HepG2 (cell line): ENCODE data around the gene NUTF2. TPM values are rescaled to one million over a fixed set of nuclear protein-coding genes. Genes with fewer than 3 reads are reported as not detected.

Source experiments
- ATF7-NPFF ChIP-seq: sonication (generic); formaldehyde crosslinking; IDR thresholded peaks from 2 replicates; pipeline ENCODE4 v1.8.1; 2023; ENCODE audit warnings: mild to moderate bottlenecking, low read depth, missing genetic modification reagents, moderate library complexity
- BRF2 ChIP-seq: sonication (generic); formaldehyde crosslinking; IDR thresholded peaks from 2 replicates; pipeline ENCODE4 v1.8.1; 2022; ENCODE audit warnings: mild to moderate bottlenecking, missing genetic modification reagents
- ETV5 ChIP-seq: IDR thresholded peaks from 2 replicates; pipeline ENCODE4 v1.6.1; 2018; ENCODE audit warnings: missing biosample characterization, missing genetic modification reagents, inconsistent platforms, borderline replicate concordance
- FLYWCH1 ChIP-seq: sonication (generic); formaldehyde crosslinking; IDR thresholded peaks from 2 replicates; pipeline ENCODE4 v1.8.1; 2023; ENCODE audit warnings: mild to moderate bottlenecking, missing genetic modification reagents
- FOXP1 ChIP-seq, 2 experiments: fragments of 450-650 bp in 1 of 2; IDR thresholded peaks; 2 replicates each; pipeline ENCODE4 v1.6.1; 2017 to 2018; ENCODE audit warnings: antibody characterized with exemption in 1 of 2
- GZF1 ChIP-seq: sonication (generic); formaldehyde crosslinking; IDR thresholded peaks from 2 replicates; pipeline ENCODE4 v1.5.1; 2020; ENCODE audit warnings: mild to moderate bottlenecking, missing genetic modification reagents
- KLF15 ChIP-seq: sonication (generic); formaldehyde crosslinking; IDR thresholded peaks from 2 replicates; pipeline ENCODE4 v1.8.1; 2023; ENCODE audit warnings: borderline replicate concordance, mild to moderate bottlenecking, inconsistent platforms, missing genetic modification reagents, mixed read lengths
- KLF9 ChIP-seq: IDR thresholded peaks from 2 replicates; pipeline ENCODE4 v1.6.1; 2016; ENCODE audit warnings: low read depth
- MED13 ChIP-seq: sonication (generic); formaldehyde crosslinking; IDR thresholded peaks from 2 replicates; pipeline ENCODE4 v1.5.0; 2020; ENCODE audit warnings: missing genetic modification reagents
- MXI1 ChIP-seq: IDR thresholded peaks from 3 replicates; pipeline ENCODE4 v1.6.1; 2012; ENCODE audit warnings: low read depth, low read length, inconsistent platforms, borderline replicate concordance
- MYC ChIP-seq: sonication (generic); formaldehyde crosslinking; IDR thresholded peaks from 2 replicates; pipeline ENCODE4 v1.9.0; 2021; ENCODE audit warnings: missing genetic modification reagents, borderline replicate concordance
- NFATC3 ChIP-seq: sonication (generic); formaldehyde crosslinking; IDR thresholded peaks from 2 replicates; pipeline ENCODE4 v1.5.1; 2020; ENCODE audit warnings: mild to moderate bottlenecking, missing genetic modification reagents
- REPIN1 ChIP-seq: sonication (generic); formaldehyde crosslinking; IDR thresholded peaks from 2 replicates; pipeline ENCODE4 v1.8.0; 2022; ENCODE audit warnings: missing genetic modification reagents, low read depth, mild to moderate bottlenecking, borderline replicate concordance
- RORA ChIP-seq: sonication (generic); formaldehyde crosslinking; IDR thresholded peaks from 2 replicates; pipeline ENCODE4 v1.5.0; 2020; ENCODE audit warnings: mild to moderate bottlenecking, missing genetic modification reagents, moderate library complexity
- SPEN ChIP-seq: sonication (generic); formaldehyde crosslinking; IDR thresholded peaks from 2 replicates; pipeline ENCODE4 v1.5.1; 2020; ENCODE audit warnings: low read depth, mild to moderate bottlenecking, missing genetic modification reagents
- TEAD3 ChIP-seq: optimal IDR thresholded peaks from 2 replicates; pipeline ENCODE3; 2016; ENCODE audit warnings: borderline replicate concordance
- ZNF205 ChIP-seq: IDR thresholded peaks from 2 replicates; pipeline ENCODE4 v1.6.1; 2018; ENCODE audit warnings: missing biosample characterization, missing genetic modification reagents
- ZNF441 ChIP-seq: sonication (generic); formaldehyde crosslinking; IDR thresholded peaks from 2 replicates; pipeline ENCODE4 v1.7.0; 2021; ENCODE audit warnings: missing genetic modification reagents, borderline replicate concordance
- ZNF570 ChIP-seq: sonication (generic); formaldehyde crosslinking; IDR thresholded peaks from 2 replicates; pipeline ENCODE4 v1.4.0; 2020; ENCODE audit warnings: mild to moderate bottlenecking, missing genetic modification reagents, borderline replicate concordance
- ZNF710 ChIP-seq: sonication (generic); formaldehyde crosslinking; IDR thresholded peaks from 2 replicates; pipeline ENCODE4 v1.5.0; 2020; ENCODE audit warnings: mild to moderate bottlenecking, missing genetic modification reagents, borderline replicate concordance
- polyA plus RNA-seq, 8 experiments: library from polyadenylated mRNA; depleted of rRNA in 3 of 8; stranded (reverse) in 7 of 8; unstranded in 1 of 8; fragments of >200 nt; fragmentation: Illumina TruSeq in 4 of 8; extraction: Trizol in 4 of 8; gene quantifications; 2 replicates each; pipeline versions ENCODE4 v1.2.1 to v1.2.3, GENCODE V29; 2011 to 2016; ENCODE audit warnings: low read depth in 4 of 8, missing spikeins in 1 of 8, mixed read lengths in 1 of 8; ENCODE audit not compliant: insufficient read depth in 1 of 8
- total RNA-seq, 5 experiments: library from RNA; depleted of rRNA; stranded (reverse); fragments of >200 nt; fragmentation: Illumina TruSeq; extraction: Trizol; gene quantifications; 2 replicates each; pipeline ENCODE4 v1.2.3, GENCODE V29; 2016; ENCODE audit warnings: low read depth in 1 of 5
- TF ChIP-seq, protein P1 (sequence below): sonication (generic); formaldehyde crosslinking; IDR thresholded peaks from 2 replicates; pipeline ENCODE4 v1.9.0; 2022; ENCODE audit warnings: missing genetic modification reagents, mild to moderate bottlenecking, borderline replicate concordance
- TF ChIP-seq, protein P2 (sequence below): sonication (generic); formaldehyde crosslinking; IDR thresholded peaks from 2 replicates; pipeline ENCODE4 v1.4.0; 2020; ENCODE audit warnings: mild to moderate bottlenecking, missing genetic modification reagents
- TF ChIP-seq, protein P3 (sequence below): sonication (generic); formaldehyde crosslinking; IDR thresholded peaks from 2 replicates; pipeline ENCODE4 v1.8.1; 2023; ENCODE audit warnings: mild to moderate bottlenecking, missing genetic modification reagents, borderline replicate concordance

The NUTF2 gene
- total and polyA plus RNA-seq, 2 of the 13 experiments (the other 11 are each of a cell fraction or from before 2014, with no cell fraction given): 168 to 214 TPM

DNA sequence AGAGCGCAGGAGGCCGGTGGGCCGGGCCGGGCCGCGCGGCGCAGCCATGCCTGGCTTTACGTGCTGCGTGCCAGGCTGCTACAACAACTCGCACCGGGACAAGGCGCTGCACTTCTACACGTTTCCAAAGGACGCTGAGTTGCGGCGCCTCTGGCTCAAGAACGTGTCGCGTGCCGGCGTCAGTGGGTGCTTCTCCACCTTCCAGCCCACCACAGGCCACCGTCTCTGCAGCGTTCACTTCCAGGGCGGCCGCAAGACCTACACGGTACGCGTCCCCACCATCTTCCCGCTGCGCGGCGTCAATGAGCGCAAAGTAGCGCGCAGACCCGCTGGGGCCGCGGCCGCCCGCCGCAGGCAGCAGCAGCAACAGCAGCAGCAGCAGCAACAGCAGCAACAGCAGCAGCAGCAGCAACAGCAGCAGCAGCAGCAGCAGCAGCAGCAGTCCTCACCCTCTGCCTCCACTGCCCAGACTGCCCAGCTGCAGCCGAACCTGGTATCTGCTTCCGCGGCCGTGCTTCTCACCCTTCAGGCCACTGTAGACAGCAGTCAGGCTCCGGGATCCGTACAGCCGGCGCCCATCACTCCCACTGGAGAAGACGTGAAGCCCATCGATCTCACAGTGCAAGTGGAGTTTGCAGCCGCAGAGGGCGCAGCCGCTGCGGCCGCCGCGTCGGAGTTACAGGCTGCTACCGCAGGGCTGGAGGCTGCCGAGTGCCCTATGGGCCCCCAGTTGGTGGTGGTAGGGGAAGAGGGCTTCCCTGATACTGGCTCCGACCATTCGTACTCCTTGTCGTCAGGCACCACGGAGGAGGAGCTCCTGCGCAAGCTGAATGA lies 4.0 kb upstream of the NUTF2 start (continued):
- TF ChIP-seq, protein P1, sequence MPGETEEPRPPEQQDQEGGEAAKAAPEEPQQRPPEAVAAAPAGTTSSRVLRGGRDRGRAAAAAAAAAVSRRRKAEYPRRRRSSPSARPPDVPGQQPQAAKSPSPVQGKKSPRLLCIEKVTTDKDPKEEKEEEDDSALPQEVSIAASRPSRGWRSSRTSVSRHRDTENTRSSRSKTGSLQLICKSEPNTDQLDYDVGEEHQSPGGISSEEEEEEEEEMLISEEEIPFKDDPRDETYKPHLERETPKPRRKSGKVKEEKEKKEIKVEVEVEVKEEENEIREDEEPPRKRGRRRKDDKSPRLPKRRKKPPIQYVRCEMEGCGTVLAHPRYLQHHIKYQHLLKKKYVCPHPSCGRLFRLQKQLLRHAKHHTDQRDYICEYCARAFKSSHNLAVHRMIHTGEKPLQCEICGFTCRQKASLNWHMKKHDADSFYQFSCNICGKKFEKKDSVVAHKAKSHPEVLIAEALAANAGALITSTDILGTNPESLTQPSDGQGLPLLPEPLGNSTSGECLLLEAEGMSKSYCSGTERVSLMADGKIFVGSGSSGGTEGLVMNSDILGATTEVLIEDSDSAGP (CRISPR knock-in tag): peak; percentile 76; the same call in 1 of the 2 replicates
- 0 out of 2 replicates have a peak, but pooled peaks have one; percentile 61 for TF ChIP-seq ATF7-NPFF (CRISPR knock-in tag)
- TF ChIP-seq ZNF570 (CRISPR knock-in tag): no peak
- peak; percentile 67; the same call in 1 of the 2 replicates for TF ChIP-seq GZF1 (CRISPR knock-in tag)
- TF ChIP-seq ETV5: 0 out of 2 replicates have a peak, but pooled peaks have one; percentile 23
- peak; percentile 3; the same call in 1 of the 2 replicates for TF ChIP-seq REPIN1 (CRISPR knock-in tag)
- TF ChIP-seq RORA (CRISPR knock-in tag): no peak
- TF ChIP-seq, protein P2, sequence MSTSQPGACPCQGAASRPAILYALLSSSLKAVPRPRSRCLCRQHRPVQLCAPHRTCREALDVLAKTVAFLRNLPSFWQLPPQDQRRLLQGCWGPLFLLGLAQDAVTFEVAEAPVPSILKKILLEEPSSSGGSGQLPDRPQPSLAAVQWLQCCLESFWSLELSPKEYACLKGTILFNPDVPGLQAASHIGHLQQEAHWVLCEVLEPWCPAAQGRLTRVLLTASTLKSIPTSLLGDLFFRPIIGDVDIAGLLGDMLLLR (CRISPR knock-in tag): peak; percentile 61; the same call in 1 of the 2 replicates
- no peak for TF ChIP-seq KLF9 (CRISPR knock-in tag)
- peak; percentile 67; the same call in 1 of the 2 replicates for TF ChIP-seq ZNF441
- TF ChIP-seq, protein P3, sequence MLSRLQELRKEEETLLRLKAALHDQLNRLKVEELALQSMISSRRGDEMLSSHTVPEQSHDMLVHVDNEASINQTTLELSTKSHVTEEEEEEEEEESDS (CRISPR knock-in tag): 0 out of 2 replicates have a peak, but pooled peaks have one; percentile 3
- peak; percentile 38; the same call in 1 of the 3 replicates for TF ChIP-seq MXI1
- peak; percentile 74 for TF ChIP-seq ZNF710 (CRISPR knock-in tag)
- TF ChIP-seq ZNF205: peak; percentile 100
- peak; percentile 37 for TF ChIP-seq TEAD3
- TF ChIP-seq FOXP1 (IDR thresholded peaks at IDR 0.05): no peak
- TF ChIP-seq FOXP1 (CRISPR knock-in tag; IDR thresholded peaks at IDR 0.05): 0 out of 2 replicates have a peak, but pooled peaks have one; percentile 5
- TF ChIP-seq FLYWCH1 (CRISPR knock-in tag): no peak
- peak; percentile 38 for TF ChIP-seq SPEN (CRISPR knock-in tag)
- 0 out of 2 replicates have a peak, but pooled peaks have one; percentile 2 for TF ChIP-seq BRF2 (CRISPR knock-in tag)
- peak; percentile 51; the same call in 1 of the 2 replicates for TF ChIP-seq KLF15
- peak; percentile 64; the same call in 1 of the 2 replicates for TF ChIP-seq MED13 (CRISPR knock-in tag)
- TF ChIP-seq NFATC3 (CRISPR knock-in tag): peak; percentile 87
- peak; percentile 12 for TF ChIP-seq MYC (CRISPR knock-in tag)
